ENCODE results near the gene NPY4R. TPM values are rescaled to one million over a fixed set of nuclear protein-coding genes. Genes with fewer than 3 reads are reported as not detected.
"Not testable (repeated sequence)": the region's sequence is repeated elsewhere in the genome, so short reads cannot be mapped to it uniquely, and the experiment has no call there.

NPY4R gene
- total RNA-seq, 4 donors from 2014 or later: 1.1 to 23.9 (median 2.9) TPM

DNA sequence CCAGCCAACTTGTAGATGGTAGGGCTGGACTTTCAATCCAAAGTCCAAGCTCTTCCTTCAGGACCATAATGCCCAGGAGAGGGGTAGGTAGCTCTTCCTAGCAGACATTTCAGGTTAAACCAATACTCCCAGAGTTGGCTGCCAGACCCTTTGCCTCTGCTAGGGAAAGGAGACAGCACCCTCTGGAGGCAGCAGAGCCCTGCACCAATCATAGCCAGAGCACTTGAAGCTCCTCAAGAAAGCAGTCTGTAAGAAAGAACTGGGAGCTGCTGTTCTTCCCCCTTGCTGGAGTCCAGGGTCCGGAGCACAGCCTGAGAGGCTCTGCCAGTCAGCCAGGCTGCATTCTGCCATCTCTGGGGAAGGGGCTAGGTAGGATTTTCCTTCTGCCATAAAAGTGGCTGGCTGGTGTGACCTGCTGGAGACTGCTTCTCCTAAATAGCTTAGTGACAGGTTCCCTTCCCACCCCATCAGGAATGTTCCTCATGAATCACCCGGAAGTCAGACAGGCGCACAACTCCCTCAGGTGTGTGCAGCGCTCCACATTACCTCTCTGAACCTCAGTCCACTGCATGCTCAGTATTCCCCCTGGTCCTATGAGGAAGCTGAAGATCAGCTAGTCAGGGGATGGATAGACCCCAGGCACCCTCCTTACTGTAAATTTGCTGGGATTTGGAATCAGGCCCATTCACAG, 2.5 kb upstream of the NPY4R start:
- H3K27ac ChIP-seq; intact Hi-C loops (cut with DNase I; ENCODE audit: low total_unique reads); H3K4me1 ChIP-seq; H3K27me3 ChIP-seq; in situ Hi-C loops (cut with MboI; ENCODE audit: low pct_ligation_motif_present in 1 of 4, low pct_unique_long_range_greater_than_20kb in 1 of 4, low sequenced_read_pairs in 3 of 4); H3K36me3 ChIP-seq; H3K9me3 ChIP-seq; H3K4me3 ChIP-seq: not testable (repeated sequence)
- TF ChIP-seq, protein P1, sequence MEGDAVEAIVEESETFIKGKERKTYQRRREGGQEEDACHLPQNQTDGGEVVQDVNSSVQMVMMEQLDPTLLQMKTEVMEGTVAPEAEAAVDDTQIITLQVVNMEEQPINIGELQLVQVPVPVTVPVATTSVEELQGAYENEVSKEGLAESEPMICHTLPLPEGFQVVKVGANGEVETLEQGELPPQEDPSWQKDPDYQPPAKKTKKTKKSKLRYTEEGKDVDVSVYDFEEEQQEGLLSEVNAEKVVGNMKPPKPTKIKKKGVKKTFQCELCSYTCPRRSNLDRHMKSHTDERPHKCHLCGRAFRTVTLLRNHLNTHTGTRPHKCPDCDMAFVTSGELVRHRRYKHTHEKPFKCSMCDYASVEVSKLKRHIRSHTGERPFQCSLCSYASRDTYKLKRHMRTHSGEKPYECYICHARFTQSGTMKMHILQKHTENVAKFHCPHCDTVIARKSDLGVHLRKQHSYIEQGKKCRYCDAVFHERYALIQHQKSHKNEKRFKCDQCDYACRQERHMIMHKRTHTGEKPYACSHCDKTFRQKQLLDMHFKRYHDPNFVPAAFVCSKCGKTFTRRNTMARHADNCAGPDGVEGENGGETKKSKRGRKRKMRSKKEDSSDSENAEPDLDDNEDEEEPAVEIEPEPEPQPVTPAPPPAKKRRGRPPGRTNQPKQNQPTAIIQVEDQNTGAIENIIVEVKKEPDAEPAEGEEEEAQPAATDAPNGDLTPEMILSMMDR (IDR thresholded peaks at IDR 0.05): peak in 1 of 5 experiments; percentile 20
- peak; percentile 17 for DNase-seq
- no CpG with 5 or more reads among the region's 4 CpGs for WGBS, 2 donors (ENCODE audit: low coverage in 1 of 2)

DNA sequence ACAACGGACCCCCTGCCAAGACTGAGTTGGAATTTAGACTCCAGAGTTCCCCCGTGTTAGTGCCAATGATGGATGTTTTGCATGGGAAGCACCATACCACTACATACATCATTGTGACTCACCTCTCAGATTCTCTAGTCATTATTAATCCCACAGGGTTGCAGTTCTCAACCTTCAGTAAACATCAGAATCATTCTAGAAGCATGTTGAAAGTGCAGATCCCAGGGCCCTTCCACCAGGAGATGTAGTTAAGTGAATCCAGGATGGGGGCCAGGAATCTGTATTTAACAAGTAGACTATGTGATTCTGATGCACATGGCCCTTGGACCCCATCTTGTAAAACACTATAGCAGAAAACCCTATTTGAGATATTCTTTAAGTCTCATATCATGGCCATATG, 2.1 kb downstream of the NPY4R start:
- no CpG with 5 or more reads among the region's 2 CpGs for WGBS, 2 donors (ENCODE audit: low coverage in 1 of 2)
- H3K36me3 ChIP-seq; intact Hi-C loops (cut with DNase I; ENCODE audit: low total_unique reads); H3K4me1 ChIP-seq; in situ Hi-C loops (cut with MboI; ENCODE audit: low pct_ligation_motif_present in 1 of 4, low pct_unique_long_range_greater_than_20kb in 1 of 4, low sequenced_read_pairs in 3 of 4); H3K27ac ChIP-seq; H3K27me3 ChIP-seq; H3K9me3 ChIP-seq; DNase-seq; H3K4me3 ChIP-seq: not testable (repeated sequence)

DNA sequence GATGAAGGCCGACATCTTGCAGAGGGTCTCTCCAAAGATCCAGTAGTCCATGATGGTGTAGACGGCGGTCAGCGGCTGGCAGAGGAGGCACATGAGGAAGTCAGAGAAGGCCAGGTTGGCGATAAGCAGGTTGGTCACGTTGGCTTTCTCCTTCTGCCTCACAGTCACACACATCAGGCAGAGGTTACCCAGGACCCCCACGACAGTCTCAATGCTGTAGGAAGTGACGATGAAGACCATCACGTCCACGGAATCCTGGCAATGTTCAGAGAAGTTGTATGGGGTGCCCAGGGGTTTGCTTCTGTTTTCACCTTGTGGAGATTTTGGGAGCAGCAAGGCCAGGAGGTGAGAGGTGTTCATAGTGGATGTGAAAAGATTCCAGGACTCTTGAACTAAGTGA, 3.5 kb downstream of the NPY4R start:
- 96% methylated on average over 4 of the region's 10 CpGs; no CpG with 5 or more reads in 1 of the 2 donors for WGBS, 2 donors (ENCODE audit: low coverage in 1 of 2)
- in situ Hi-C loops (cut with MboI; ENCODE audit: low pct_ligation_motif_present in 1 of 4, low pct_unique_long_range_greater_than_20kb in 1 of 4, low sequenced_read_pairs in 3 of 4); H3K4me1 ChIP-seq; intact Hi-C loops (cut with DNase I; ENCODE audit: low total_unique reads); H3K9me3 ChIP-seq; H3K27me3 ChIP-seq; H3K27ac ChIP-seq; H3K36me3 ChIP-seq; DNase-seq; H3K4me3 ChIP-seq: not testable (repeated sequence)

DNA sequence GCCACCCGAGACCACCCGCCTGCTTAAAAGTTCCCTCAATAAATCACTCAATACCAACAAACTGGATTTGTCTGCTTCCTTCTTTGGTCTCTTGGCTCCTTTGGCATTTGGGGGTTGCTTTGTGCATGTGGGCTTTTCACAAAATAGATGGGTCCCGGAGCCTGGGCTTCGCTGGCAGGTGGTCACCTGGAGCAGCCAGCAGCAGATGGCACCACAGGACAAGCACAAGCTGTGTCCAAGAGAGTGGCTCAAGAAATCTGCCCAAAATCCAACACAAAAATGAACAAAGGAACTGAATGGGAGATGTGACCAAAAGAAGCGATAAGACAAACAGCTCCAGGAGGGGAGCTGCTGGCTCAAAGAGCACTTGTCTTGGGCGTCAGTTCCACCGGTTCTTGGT, 6.2 kb downstream of the NPY4R start:
- H3K4me3 ChIP-seq; H3K27me3 ChIP-seq; H3K27ac ChIP-seq; in situ Hi-C loops (cut with MboI; ENCODE audit: low pct_ligation_motif_present in 1 of 4, low pct_unique_long_range_greater_than_20kb in 1 of 4, low sequenced_read_pairs in 3 of 4); H3K9me3 ChIP-seq; DNase-seq; H3K36me3 ChIP-seq; H3K4me1 ChIP-seq; intact Hi-C loops (cut with DNase I; ENCODE audit: low total_unique reads): not testable (repeated sequence)
- WGBS, 2 donors (ENCODE audit: low coverage in 1 of 2): no CpG with 5 or more reads among the region's 7 CpGs

DNA sequence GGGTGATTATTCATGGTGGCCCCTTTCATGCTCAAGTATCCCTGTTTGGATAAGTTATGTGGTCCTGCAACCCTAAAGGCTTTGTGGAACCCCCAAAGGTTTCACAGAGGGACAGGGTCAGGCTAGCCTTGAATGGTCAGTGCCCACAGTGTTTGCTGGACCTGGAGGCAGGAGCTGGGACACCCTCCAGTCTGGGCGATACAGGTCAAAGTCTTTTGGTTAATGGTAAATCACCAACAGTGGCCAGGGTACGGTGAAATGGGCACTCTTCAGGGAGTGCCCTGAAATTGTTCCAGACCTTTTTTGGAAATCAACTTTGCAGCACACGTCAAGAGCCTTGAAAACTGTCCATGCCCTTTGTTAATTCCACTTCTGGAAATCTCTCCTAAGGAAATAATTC, 8.7 kb downstream of the NPY4R start:
- H3K9me3 ChIP-seq; H3K4me3 ChIP-seq; H3K27ac ChIP-seq; H3K36me3 ChIP-seq; H3K4me1 ChIP-seq; in situ Hi-C loops (cut with MboI; ENCODE audit: low pct_ligation_motif_present in 1 of 4, low pct_unique_long_range_greater_than_20kb in 1 of 4, low sequenced_read_pairs in 3 of 4); DNase-seq; intact Hi-C loops (cut with DNase I; ENCODE audit: low total_unique reads); H3K27me3 ChIP-seq: not testable (repeated sequence)
- WGBS, 2 donors (ENCODE audit: low coverage in 1 of 2): no CpG with 5 or more reads among the region's 3 CpGs

DNA sequence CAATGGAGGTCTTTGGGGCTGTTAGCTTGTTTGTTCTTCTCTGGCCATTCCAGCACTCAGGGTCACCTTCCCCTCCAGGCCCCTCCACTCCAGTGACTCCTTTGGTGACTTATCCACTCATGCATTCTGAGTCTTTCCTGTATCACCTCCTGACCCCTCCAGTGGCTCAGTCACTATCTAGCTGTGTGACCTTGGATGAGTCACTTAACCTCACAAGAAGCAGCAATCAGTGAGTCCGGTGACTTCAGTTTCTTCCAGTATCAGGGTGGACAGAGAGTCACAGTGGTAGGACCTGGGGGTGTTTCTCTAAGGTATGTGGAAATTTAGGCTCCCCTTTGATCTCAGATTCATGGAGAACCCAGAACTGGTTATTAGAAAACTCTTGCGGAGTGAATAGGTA, 9.8 kb downstream of the NPY4R start:
- intact Hi-C loops (cut with DNase I; ENCODE audit: low total_unique reads); in situ Hi-C loops (cut with MboI; ENCODE audit: low pct_ligation_motif_present in 1 of 4, low pct_unique_long_range_greater_than_20kb in 1 of 4, low sequenced_read_pairs in 3 of 4): not testable (repeated sequence)
- WGBS, 2 donors (ENCODE audit: low coverage in 1 of 2): no CpG with 5 or more reads among the region's 2 CpGs

DNA sequence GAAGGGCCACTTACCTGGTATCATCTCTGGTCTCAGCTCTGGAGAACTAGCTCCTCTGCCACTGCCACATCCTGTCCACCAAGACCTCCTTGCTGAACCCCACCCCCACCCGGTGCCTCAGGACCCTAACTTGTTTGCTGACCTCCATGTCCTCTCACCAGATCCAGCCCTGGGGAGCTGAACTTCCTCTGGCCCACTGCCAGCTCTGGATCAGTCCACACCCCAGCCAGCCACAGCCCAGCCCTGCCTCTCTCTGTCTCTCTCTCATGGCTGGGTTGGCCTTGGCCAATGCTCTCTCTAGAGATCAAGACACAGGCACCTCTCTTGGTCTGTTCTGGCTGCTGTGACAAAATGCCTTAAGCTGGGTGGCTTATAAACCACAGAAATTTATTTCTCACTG, 14.4 kb downstream of the NPY4R start:
- in situ Hi-C loops (cut with MboI; ENCODE audit: low pct_ligation_motif_present in 1 of 4, low pct_unique_long_range_greater_than_20kb in 1 of 4, low sequenced_read_pairs in 3 of 4); H3K4me1 ChIP-seq; H3K36me3 ChIP-seq; H3K27me3 ChIP-seq; H3K27ac ChIP-seq; H3K9me3 ChIP-seq; H3K4me3 ChIP-seq; intact Hi-C loops (cut with DNase I; ENCODE audit: low total_unique reads): not testable (repeated sequence)
- no CpG with 5 or more reads among the region's 1 CpG for WGBS, 2 donors (ENCODE audit: low coverage in 1 of 2)
- DNase-seq: peak; percentile 51

More for the DNA sequence above, 9.8 kb downstream of the NPY4R start:
- not testable (repeated sequence) for H3K27me3 ChIP-seq, H3K4me3 ChIP-seq, H3K9me3 ChIP-seq, DNase-seq, H3K36me3 ChIP-seq, H3K4me1 ChIP-seq, H3K27ac ChIP-seq

DNA sequence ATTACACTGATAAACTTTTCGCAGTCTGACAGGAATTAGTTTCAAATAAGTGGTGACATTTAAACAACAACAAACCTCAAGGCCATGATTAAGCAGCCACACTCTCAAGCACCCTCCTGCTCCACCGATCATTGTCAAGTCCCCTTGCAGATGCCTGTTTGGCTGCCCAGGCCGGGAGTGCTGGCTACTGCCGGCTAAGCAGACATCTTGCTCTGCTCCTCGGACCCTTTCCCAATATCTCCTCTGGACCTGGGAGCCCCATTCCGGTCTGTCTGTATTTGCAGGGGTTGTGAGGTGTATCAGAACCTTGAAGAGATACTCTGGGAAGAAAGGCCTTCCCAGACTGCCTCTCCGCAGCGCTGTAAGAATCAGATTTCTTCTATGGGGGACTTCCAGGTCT, 14.9 kb downstream of the NPY4R start:
- H3K9me3 ChIP-seq; intact Hi-C loops (cut with DNase I; ENCODE audit: low total_unique reads); H3K4me1 ChIP-seq; H3K27ac ChIP-seq; H3K36me3 ChIP-seq; in situ Hi-C loops (cut with MboI; ENCODE audit: low pct_ligation_motif_present in 1 of 4, low pct_unique_long_range_greater_than_20kb in 1 of 4, low sequenced_read_pairs in 3 of 4); DNase-seq; H3K27me3 ChIP-seq; H3K4me3 ChIP-seq: not testable (repeated sequence)
- WGBS, 2 donors (ENCODE audit: low coverage in 1 of 2): 90% methylated on average over 7 of the region's 8 CpGs; no CpG with 5 or more reads in 1 of the 2 donors

DNA sequence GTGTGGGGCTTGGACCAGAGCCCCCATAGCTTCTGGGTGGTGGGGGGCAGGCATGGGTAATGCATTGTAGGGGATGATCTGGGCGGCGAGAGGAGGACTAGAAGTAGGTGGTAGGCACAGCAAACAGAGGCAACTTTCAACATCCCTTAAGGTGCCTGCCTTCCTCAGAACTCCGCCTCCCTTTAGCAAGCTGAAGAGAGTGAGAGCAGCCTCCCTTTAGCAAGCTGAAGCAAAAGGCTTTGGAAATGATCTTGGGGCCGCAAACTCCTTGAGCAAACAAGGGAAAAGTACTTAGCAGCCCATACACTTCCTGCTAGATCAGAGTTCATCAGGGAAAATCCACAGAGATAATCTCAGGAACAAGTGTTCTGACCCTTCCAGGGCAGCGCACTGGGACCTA, 18.3 kb downstream of the NPY4R start:
- H3K9me3 ChIP-seq; DNase-seq; in situ Hi-C loops (cut with MboI; ENCODE audit: low pct_ligation_motif_present in 1 of 4, low pct_unique_long_range_greater_than_20kb in 1 of 4, low sequenced_read_pairs in 3 of 4); H3K4me3 ChIP-seq; H3K27me3 ChIP-seq; H3K36me3 ChIP-seq; intact Hi-C loops (cut with DNase I; ENCODE audit: low total_unique reads): not testable (repeated sequence)
- H3K4me1 ChIP-seq: peaks cover 0 to 10% (median 1%) of the 10 kb centered on the region in 4 donors
- H3K27ac ChIP-seq: peak overlapping the region; percentile 43 to 69 (median 57)
- WGBS, 2 donors (ENCODE audit: low coverage in 1 of 2): 67% methylated on average over 3 of the region's 5 CpGs; no CpG with 5 or more reads in 1 of the 2 donors

Measured in transverse colon (tissue), 4 donors.